Progenitor cell of endocrine pancreas (in vitro differentiated cells): Measurements from ENCODE around the gene USP11. TPM values are rescaled to one million over a fixed set of nuclear protein-coding genes. Genes with fewer than 3 reads are reported as not detected.

Experiments used
- DNase-seq: peaks from one replicate; pipeline ENCODE4 v3.0.0; 2021; ENCODE audit warnings: low spot score; ENCODE audit not compliant: unreplicated experiment
- H3K27ac Mint-ChIP-seq: 2 replicates; pipeline ENCODE4 v1.8.0; 2021; ENCODE audit warnings: mild to moderate bottlenecking, moderate library complexity, mixed read lengths
- H3K27me3 Mint-ChIP-seq: 2 replicates; pipeline ENCODE4 v1.8.0; 2021; ENCODE audit warnings: mixed read lengths
- H3K36me3 Mint-ChIP-seq: 2 replicates; pipeline ENCODE4 v1.8.0; 2022; ENCODE audit warnings: mixed read lengths; ENCODE audit not compliant: insufficient read depth
- H3K4me1 Mint-ChIP-seq: 2 replicates; pipeline ENCODE4 v1.8.0; 2021; ENCODE audit warnings: low read depth, mixed read lengths
- H3K4me3 Mint-ChIP-seq: 2 replicates; pipeline ENCODE4 v1.8.0; 2021; ENCODE audit warnings: low read depth, mild to moderate bottlenecking, moderate library complexity, mixed read lengths
- H3K9me3 Mint-ChIP-seq: 2 replicates; pipeline ENCODE4 v1.8.0; 2021; ENCODE audit warnings: low read depth, mixed read lengths
- total RNA-seq: library from RNA; stranded (reverse); gene quantifications from 2 replicates; pipeline ENCODE4 v1.2.1, GENCODE V29; 2021
- TF ChIP-seq, protein P1 (sequence below): fragments of 200-600 bp; sonication (generic); IDR thresholded peaks from one replicate; pipeline ENCODE4 v1.5.0; 2021; ENCODE audit warnings: antibody characterized with exemption, mild to moderate bottlenecking; ENCODE audit not compliant: unreplicated experiment

Gene USP11
- total RNA-seq, 1 donor from 2014 or later: 267 TPM

DNA sequence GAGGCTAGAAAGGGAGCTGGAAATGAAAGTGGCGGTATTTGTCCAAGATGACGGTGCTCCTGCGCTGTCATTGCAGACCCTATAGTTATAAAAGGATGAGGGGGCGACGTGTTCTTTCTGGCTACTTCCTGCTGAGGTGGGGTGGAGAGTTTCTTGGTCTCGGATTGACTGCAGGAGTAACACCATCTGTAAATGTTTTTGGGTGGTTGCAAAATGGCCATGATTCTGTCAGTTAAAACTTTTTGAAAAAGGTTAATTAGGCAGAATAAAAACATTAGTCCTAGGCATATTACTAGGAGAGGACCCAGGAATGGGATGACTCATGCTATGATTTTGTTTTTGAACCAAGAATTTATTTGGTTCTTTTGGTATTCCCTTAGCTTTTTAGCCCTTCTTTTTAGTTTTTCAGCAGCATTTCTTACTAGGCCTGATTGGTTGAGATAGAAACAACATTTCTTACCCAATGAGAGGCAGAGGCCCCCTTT is 53.1 kb downstream of the USP11 start:
- peaks cover 3% of the 10 kb centered on the region for H3K4me1 Mint-ChIP-seq
- no peak for DNase-seq
- no peak overlapping the region for H3K27ac Mint-ChIP-seq
- no peaks in the 10 kb centered on the region for H3K36me3 Mint-ChIP-seq
- no peaks in the 10 kb centered on the region for H3K27me3 Mint-ChIP-seq
- no peak overlapping the region for H3K4me3 Mint-ChIP-seq
- peaks cover 4% of the 10 kb centered on the region for H3K9me3 Mint-ChIP-seq
- TF ChIP-seq, protein P1, sequence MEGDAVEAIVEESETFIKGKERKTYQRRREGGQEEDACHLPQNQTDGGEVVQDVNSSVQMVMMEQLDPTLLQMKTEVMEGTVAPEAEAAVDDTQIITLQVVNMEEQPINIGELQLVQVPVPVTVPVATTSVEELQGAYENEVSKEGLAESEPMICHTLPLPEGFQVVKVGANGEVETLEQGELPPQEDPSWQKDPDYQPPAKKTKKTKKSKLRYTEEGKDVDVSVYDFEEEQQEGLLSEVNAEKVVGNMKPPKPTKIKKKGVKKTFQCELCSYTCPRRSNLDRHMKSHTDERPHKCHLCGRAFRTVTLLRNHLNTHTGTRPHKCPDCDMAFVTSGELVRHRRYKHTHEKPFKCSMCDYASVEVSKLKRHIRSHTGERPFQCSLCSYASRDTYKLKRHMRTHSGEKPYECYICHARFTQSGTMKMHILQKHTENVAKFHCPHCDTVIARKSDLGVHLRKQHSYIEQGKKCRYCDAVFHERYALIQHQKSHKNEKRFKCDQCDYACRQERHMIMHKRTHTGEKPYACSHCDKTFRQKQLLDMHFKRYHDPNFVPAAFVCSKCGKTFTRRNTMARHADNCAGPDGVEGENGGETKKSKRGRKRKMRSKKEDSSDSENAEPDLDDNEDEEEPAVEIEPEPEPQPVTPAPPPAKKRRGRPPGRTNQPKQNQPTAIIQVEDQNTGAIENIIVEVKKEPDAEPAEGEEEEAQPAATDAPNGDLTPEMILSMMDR: no peak

DNA sequence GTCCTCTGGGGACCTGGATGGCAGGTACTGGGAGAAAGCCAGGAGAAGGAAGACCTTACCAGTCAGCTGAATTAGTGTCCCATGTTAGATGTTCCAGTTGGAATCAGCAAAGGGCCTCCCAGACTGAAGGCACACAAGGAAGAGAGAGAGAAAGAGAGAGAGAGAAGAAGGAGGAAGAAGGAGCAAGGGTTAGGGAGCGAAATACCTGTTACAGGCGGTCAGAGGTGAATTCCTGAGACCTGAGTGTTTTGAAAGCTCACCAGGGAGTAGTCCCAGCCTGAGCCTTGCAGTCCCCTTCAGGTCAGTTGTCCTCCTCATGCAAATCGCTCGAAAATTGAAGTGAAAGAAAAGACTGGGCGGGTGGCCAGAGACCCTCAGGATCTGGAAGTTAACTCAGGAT is 60.3 kb downstream of the USP11 start:
- Mint-ChIP-seq H3K9me3 (peaks cover 21% of the 10 kb centered on the region), H3K27me3 (no peaks in the 10 kb centered on the region), H3K27ac (no peak overlapping the region), H3K4me3 (no peak overlapping the region), H3K4me1 (no peaks in the 10 kb centered on the region), H3K36me3 (no peaks in the 10 kb centered on the region)
- DNase-seq: no peak
- TF ChIP-seq, protein P1: no peak

DNA sequence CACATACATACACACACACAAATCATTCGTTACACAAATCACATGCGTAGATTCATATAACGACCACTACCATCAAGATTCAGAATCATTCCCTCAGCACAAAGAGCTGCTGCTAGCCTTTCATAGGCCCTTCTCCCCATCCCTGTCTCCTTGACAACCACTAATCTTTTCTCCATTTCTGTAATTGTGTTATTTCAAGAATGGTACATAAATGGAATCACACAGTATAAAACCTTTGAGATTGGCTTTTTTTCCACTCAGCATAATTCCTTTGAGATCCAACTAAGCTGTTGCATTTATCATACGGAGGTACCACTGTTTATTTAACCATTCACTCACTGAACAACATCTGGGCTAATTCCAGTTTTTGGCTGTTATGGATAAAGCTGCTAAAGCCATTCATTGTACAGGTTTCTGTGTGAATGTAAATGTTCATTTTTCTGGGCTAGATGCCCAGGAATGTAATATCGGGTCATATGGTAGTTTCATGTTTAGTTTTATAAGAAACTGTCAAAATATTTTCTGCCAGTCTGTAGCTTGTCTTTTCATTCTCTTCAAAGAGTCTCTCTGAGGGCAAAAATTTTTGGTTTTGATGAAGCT is 64.1 kb downstream of the USP11 start:
- no peaks in the 10 kb centered on the region for H3K36me3 Mint-ChIP-seq
- no peak for DNase-seq
- H3K4me1 Mint-ChIP-seq: no peaks in the 10 kb centered on the region
- peaks cover 17% of the 10 kb centered on the region for H3K9me3 Mint-ChIP-seq
- TF ChIP-seq, protein P1: no peak
- H3K27ac Mint-ChIP-seq: peak overlapping the region; percentile 59
- H3K4me3 Mint-ChIP-seq: no peak overlapping the region
- H3K27me3 Mint-ChIP-seq: no peaks in the 10 kb centered on the region

DNA sequence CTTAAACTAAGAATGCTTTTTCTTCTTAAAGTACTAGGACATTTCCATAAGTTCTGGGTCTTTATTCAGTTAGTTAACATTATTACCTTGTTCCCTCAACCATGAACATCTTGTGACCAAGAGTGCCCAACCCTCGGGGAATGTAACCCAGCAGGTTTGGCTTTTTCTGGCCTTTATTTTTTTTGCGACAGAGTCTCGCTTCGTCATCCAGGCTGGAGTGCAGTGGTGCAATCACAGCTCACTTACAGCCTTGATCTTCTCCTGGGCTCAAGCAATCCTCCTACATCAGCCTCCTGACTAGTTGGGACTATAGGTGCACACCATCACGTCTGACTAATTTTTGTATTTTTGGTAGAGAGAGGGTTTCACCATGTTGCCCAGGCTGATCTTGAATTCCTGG is 65.1 kb downstream of the USP11 start:
- DNase-seq: no peak
- Mint-ChIP-seq H3K4me1 (peaks cover 6% of the 10 kb centered on the region), H3K9me3 (peaks cover 9% of the 10 kb centered on the region), H3K27ac (no peak overlapping the region), H3K36me3 (no peaks in the 10 kb centered on the region), H3K4me3 (no peak overlapping the region), H3K27me3 (no peaks in the 10 kb centered on the region)
- TF ChIP-seq, protein P1: no peak

Other genes with a start within 250 kb of the USP11 start
- gene RGN, start 154.6 kb upstream of the USP11 start, total RNA-seq: 7.3 and 8.0 TPM in 2 replicates
- gene NDUFB11, start 88.3 kb upstream of the USP11 start, total RNA-seq: 87.8 and 94.1 TPM in 2 replicates
- gene RBM10, start 87.8 kb upstream of the USP11 start, total RNA-seq: 62.5 and 68.2 TPM in 2 replicates
- 524 and 538 TPM in 2 replicates for gene UBA1, start 39.2 kb upstream of the USP11 start, total RNA-seq
- gene CDK16, start 14.3 kb upstream of the USP11 start, total RNA-seq: 236 and 253 TPM in 2 replicates
- 2.0 TPM in 2 replicates for gene ZNF157, start 137.6 kb downstream of the USP11 start, total RNA-seq